ENCODE measurements around the gene DNAJC28. TPM values are rescaled to one million over a fixed set of nuclear protein-coding genes. Genes with fewer than 3 reads are reported as not detected.

Gene DNAJC28
- total and polyA plus RNA-seq, 4 donors: 0.56 to 3.0 (median 2.0) TPM

DNA sequence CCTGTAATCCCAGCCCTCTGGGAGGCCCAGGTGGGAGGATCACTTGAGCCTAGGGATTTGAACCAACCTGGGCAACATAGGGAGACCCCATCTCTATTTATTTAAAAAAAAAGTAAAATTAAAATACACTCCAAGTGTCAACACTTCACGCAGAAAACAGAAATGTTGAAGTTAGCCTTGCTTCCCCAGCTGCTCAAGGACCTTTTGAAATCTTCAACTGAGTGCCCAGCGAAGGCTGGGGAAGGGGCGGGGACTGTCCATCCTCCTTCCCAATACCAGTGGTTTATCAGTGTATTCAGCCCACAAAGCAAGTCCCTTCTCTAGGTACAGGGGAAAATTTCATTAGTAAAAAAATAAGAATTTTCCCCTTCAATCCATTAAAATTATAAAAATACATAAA lies 2.2 kb upstream of the DNAJC28 start:
- Histone ChIP-seq H3K36me3 (ENCODE audit: control insufficient read depth in 1 of 2, insufficient read depth in 2 of 2, low read length in 1 of 2) (peaks cover 0 to under 1% of the 10 kb centered on the region in 2 donors), H3K4me1 (ENCODE audit: control insufficient read depth in 1 of 2, insufficient read depth in 2 of 2, low read length in 2 of 2) (no peaks in the 10 kb centered on the region), H3K9me3 (ENCODE audit: control insufficient read depth, low read length) (no peaks in the 10 kb centered on the region), H3K27ac (ENCODE audit: low read depth in 1 of 2, low read length in 2 of 2) (no peak overlapping the region), H3K4me3 (ENCODE audit: low read length in 2 of 2) (no peak overlapping the region), H3K27me3 (ENCODE audit: control insufficient read depth in 1 of 2, insufficient read depth in 2 of 2, low read length in 1 of 2) (no peaks in the 10 kb centered on the region)
- no peak for DNase-seq
- 85 to 87% methylated on average over 3 of the region's 3 CpGs for WGBS, 2 donors
- intact Hi-C loops (cut with DNase I): no loop called here
- no peak for ATAC-seq (ENCODE audit: low FRiP score)

DNA sequence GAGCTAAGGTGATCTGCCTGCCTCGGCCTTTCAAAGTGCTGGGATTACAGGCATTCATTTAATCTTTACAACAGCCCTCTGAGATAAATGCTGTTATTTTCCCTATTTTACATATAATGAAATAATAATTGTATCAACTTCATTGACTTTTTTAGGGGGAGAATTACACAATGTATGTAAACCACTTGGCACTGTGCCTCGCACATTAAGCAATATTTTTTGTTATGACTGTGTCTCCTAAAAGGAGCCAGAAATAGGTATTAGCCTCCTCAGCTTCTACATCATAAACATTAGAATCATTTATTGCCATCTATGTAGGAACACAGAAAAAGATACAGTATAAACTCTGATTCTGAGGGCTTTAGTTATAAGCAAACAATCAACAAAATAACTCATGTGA lies 1.1 kb upstream of the DNAJC28 start:
- ATAC-seq (ENCODE audit: low FRiP score): no peak
- no peaks in the 10 kb centered on the region for H3K27me3 ChIP-seq (ENCODE audit: control insufficient read depth in 1 of 2, insufficient read depth in 2 of 2, low read length in 1 of 2)
- DNase-seq: no peak
- H3K27ac ChIP-seq (ENCODE audit: low read depth in 1 of 2, low read length in 2 of 2): no peak overlapping the region
- H3K4me1 ChIP-seq (ENCODE audit: control insufficient read depth in 1 of 2, insufficient read depth in 2 of 2, low read length in 2 of 2): no peaks in the 10 kb centered on the region
- H3K36me3 ChIP-seq (ENCODE audit: control insufficient read depth in 1 of 2, insufficient read depth in 2 of 2, low read length in 1 of 2): peaks cover 0 to 4% of the 10 kb centered on the region in 2 donors
- intact Hi-C loops (cut with DNase I): no loop called here
- no peaks in the 10 kb centered on the region for H3K9me3 ChIP-seq (ENCODE audit: control insufficient read depth, low read length)
- H3K4me3 ChIP-seq (ENCODE audit: low read length in 2 of 2): no peak overlapping the region
- 37 to 43% methylated on average over 2 of the region's 2 CpGs for WGBS, 2 donors

DNA sequence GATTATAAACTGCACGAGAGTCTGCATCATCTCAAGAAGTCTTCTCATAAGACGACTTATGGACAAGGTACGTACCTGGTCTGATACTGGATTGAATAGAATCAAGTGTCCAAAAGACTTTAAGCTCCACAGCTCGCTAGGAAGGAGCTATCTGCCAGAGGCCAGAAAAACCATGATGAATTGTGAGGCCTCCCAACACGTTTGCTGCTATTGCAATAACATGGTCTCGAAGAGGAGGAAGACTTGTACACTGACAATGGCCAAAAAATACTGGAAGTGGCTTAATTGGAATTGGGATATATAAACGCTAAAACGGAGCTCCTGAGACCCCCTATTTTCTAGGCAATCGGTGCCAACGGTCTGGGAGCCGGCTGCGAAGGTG lies 534 bp downstream of the DNAJC28 start:
- WGBS, 2 donors: 12 to 13% methylated on average over 12 of the region's 12 CpGs
- H3K27ac ChIP-seq (ENCODE audit: low read depth in 1 of 2, low read length in 2 of 2): no peak overlapping the region
- DNase-seq (no peak), ATAC-seq (ENCODE audit: low FRiP score) (no peak)
- H3K4me3 ChIP-seq (ENCODE audit: low read length in 2 of 2): peak overlapping the region; percentile 27 to 66
- H3K9me3 ChIP-seq (ENCODE audit: control insufficient read depth, low read length): no peaks in the 10 kb centered on the region
- intact Hi-C loops (cut with DNase I): no loop called here
- H3K4me1 ChIP-seq (ENCODE audit: control insufficient read depth in 1 of 2, insufficient read depth in 2 of 2, low read length in 2 of 2): no peaks in the 10 kb centered on the region
- peaks cover 0 to 4% of the 10 kb centered on the region in 2 donors for H3K36me3 ChIP-seq (ENCODE audit: control insufficient read depth in 1 of 2, insufficient read depth in 2 of 2, low read length in 1 of 2)
- no peaks in the 10 kb centered on the region for H3K27me3 ChIP-seq (ENCODE audit: control insufficient read depth in 1 of 2, insufficient read depth in 2 of 2, low read length in 1 of 2)

DNA sequence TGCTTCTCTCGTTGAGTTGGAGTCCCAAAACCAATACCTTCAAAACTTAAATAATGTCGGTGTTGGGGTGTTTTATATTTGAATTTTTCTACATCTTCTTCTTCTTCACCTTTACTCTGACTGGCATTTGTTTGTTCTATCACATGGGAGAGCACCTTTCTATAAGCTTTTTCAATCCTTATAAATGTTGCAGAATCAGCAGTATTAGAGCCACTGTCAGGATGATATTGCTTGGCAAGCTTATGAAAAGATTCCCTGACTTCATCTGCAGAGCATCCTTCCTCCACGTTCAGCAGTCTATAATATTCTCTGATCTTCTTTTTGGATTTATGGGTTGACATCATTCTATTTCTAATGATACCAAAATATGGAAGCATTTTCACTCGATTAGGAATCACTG lies 2.6 kb downstream of the DNAJC28 start:
- no peaks in the 10 kb centered on the region for H3K27me3 ChIP-seq (ENCODE audit: control insufficient read depth in 1 of 2, insufficient read depth in 2 of 2, low read length in 1 of 2)
- no peak overlapping the region for H3K4me3 ChIP-seq (ENCODE audit: low read length in 2 of 2)
- peaks cover 0 to 4% of the 10 kb centered on the region in 2 donors for H3K36me3 ChIP-seq (ENCODE audit: control insufficient read depth in 1 of 2, insufficient read depth in 2 of 2, low read length in 1 of 2)
- no peak overlapping the region for H3K27ac ChIP-seq (ENCODE audit: low read depth in 1 of 2, low read length in 2 of 2)
- intact Hi-C loops (cut with DNase I): no loop called here
- ATAC-seq (ENCODE audit: low FRiP score) (no peak), DNase-seq (no peak)
- no peaks in the 10 kb centered on the region for H3K9me3 ChIP-seq (ENCODE audit: control insufficient read depth, low read length)
- WGBS, 2 donors: 95 to 97% methylated on average over 4 of the region's 4 CpGs
- H3K4me1 ChIP-seq (ENCODE audit: control insufficient read depth in 1 of 2, insufficient read depth in 2 of 2, low read length in 2 of 2): no peaks in the 10 kb centered on the region

DNA sequence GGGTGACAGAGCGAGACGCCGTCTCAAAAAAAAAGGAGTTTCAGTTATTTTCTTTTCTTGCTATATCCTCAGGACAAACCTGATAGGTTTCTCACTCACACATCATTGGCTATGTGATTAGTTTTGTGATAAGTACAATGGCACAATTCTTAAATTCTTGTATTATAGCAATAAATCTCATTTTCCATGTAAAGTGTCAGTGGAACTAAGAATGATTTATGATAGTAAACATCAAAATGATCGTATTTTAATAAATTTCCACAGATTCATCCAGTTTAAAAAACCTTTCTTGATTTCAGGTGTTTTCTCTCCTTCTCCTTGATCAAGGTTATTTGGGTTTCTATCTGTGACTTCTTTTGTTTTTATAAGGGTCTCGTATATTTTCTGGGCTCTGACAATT lies 3.5 kb downstream of the DNAJC28 start:
- peaks cover 0 to 4% of the 10 kb centered on the region in 2 donors for H3K36me3 ChIP-seq (ENCODE audit: control insufficient read depth in 1 of 2, insufficient read depth in 2 of 2, low read length in 1 of 2)
- ATAC-seq (ENCODE audit: low FRiP score) (no peak), DNase-seq (no peak)
- no peaks in the 10 kb centered on the region for H3K9me3 ChIP-seq (ENCODE audit: control insufficient read depth, low read length)
- H3K27me3 ChIP-seq (ENCODE audit: control insufficient read depth in 1 of 2, insufficient read depth in 2 of 2, low read length in 1 of 2): no peaks in the 10 kb centered on the region
- H3K4me3 ChIP-seq (ENCODE audit: low read length in 2 of 2): no peak overlapping the region
- intact Hi-C loops (cut with DNase I): no loop called here
- H3K27ac ChIP-seq (ENCODE audit: low read depth in 1 of 2, low read length in 2 of 2): no peak overlapping the region
- H3K4me1 ChIP-seq (ENCODE audit: control insufficient read depth in 1 of 2, insufficient read depth in 2 of 2, low read length in 2 of 2): no peaks in the 10 kb centered on the region
- 89 to 95% methylated on average over 5 of the region's 5 CpGs for WGBS, 2 donors

DNA sequence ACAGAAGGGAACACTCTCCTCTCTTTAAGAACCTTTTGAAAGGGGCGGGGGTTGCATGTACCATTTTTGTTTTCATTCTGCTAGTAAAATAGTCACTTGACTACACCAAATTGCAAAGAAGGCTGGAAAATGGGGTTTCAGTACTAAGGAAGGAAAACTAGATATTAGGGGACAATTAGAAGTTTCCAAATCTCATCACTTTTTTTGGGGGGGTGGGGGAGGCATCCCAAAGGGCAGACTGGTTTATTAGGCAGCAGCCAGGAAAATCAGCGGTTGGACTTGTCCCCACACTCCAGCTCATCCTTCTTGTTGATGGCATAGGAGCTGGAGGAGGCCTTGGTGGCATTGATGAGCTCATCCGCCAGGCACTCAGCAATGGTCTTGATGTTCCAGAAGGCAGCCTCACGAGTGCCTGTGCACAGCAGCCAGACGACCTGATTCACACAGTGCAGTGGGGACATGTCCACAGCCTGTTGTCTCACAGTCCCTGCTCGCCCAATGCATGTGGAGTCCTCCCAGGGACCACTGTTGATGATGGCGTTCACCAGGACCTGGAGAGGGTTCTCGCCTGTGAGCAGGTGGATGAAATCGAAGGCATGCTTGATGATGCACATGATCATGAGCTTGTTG lies 10.1 kb downstream of the DNAJC28 start:
- Histone ChIP-seq H3K36me3 (ENCODE audit: control insufficient read depth in 1 of 2, insufficient read depth in 2 of 2, low read length in 1 of 2) (no peaks in the 10 kb centered on the region), H3K4me3 (ENCODE audit: low read length in 2 of 2) (no peak overlapping the region), H3K27ac (ENCODE audit: low read depth in 1 of 2, low read length in 2 of 2) (no peak overlapping the region), H3K9me3 (ENCODE audit: control insufficient read depth, low read length) (no peaks in the 10 kb centered on the region), H3K27me3 (ENCODE audit: control insufficient read depth in 1 of 2, insufficient read depth in 2 of 2, low read length in 1 of 2) (no peaks in the 10 kb centered on the region), H3K4me1 (ENCODE audit: control insufficient read depth in 1 of 2, insufficient read depth in 2 of 2, low read length in 2 of 2) (no peaks in the 10 kb centered on the region)
- no peak for ATAC-seq (ENCODE audit: low FRiP score)
- WGBS, 2 donors: 87 to 88% methylated on average over 9 of the region's 9 CpGs
- intact Hi-C loops (cut with DNase I): no loop called here
- no peak for DNase-seq

DNA sequence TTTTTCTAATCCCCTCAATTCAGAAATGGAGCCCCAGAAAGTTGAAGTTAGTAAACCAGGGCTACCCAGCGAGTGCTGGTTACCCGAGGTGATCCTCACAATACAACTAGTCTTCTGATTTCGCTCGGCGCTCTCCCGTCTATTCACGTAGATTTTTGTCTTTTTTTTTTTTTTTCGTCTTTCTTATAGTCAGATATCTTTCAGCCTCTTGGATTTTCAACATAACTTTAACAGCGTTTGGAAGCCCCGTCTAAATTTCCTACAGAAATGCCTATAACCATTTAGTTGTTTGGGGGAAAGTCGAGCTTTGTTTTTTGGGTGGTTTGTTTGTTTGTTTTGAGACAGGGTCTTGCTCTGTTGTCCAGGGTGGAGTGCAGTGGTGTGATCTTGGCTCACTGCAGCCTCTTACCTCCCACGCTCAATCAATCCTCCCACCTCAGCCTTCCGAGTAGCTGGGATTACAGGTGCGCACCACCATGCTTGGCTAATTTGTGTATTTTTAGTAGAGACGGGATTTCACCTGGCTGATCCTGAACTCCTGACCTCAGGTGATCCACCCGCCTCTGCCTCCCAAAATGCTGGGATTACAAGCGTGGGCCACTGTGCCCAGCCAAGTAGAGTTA lies 10.9 kb downstream of the DNAJC28 start:
- H3K4me3 ChIP-seq (ENCODE audit: low read length in 2 of 2): peak overlapping the region; percentile 58 to 65
- intact Hi-C loops (cut with DNase I): no loop called here
- no peaks in the 10 kb centered on the region for H3K36me3 ChIP-seq (ENCODE audit: control insufficient read depth in 1 of 2, insufficient read depth in 2 of 2, low read length in 1 of 2)
- no peak for DNase-seq
- WGBS, 2 donors: 30% methylated on average over 17 of the region's 17 CpGs
- no peak for ATAC-seq (ENCODE audit: low FRiP score)
- no peaks in the 10 kb centered on the region for H3K9me3 ChIP-seq (ENCODE audit: control insufficient read depth, low read length)
- no peaks in the 10 kb centered on the region for H3K4me1 ChIP-seq (ENCODE audit: control insufficient read depth in 1 of 2, insufficient read depth in 2 of 2, low read length in 2 of 2)
- peak overlapping the region; percentile 31 to 76 for H3K27ac ChIP-seq (ENCODE audit: low read depth in 1 of 2, low read length in 2 of 2)
- H3K27me3 ChIP-seq (ENCODE audit: control insufficient read depth in 1 of 2, insufficient read depth in 2 of 2, low read length in 1 of 2): no peaks in the 10 kb centered on the region

DNA sequence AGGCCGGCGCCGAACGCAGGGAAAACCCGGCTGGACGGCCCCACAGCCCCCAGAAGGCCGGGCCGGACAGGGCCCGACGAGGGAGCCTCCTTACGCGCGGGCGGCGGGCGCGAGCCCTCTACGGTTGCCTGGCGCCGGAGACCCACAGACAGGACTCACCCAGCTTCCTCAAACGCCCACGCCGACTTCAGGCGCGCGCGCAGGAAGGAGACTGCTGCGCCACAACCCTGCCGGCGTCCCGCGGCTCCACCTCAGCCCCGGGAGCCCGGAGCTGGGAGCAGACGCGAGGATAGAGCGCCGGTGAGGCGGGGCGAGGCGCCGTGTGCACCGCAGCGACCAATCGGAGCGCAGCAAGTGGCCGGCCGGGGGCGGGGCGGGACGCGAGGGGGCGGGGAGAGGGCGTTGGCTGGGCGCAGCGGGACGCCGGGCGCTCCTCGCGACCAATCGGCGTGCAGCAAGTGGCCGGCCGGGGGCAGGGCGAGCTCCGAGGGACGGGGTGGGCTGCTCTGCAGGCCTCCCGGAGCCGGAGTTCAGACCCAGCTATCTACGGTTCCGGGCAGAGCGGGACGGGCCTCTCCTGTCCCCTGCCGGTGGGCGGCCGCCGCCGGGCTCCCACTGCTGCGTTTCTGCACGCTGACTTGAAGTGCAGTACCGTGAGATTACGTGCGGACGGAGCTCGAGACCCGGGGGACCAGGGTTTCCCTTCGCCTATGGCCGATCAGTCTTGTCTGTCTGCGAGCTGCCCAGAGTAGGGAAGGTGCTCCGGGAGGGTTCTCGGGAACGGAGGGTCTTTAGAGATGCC lies 11.6 kb downstream of the DNAJC28 start, which contains the start of gene TMEM50B:
Gene TMEM50B (minus strand): TSS at position 296 of the 802 bp plus-strand sequence. CDS start 11,089 bp downstream, outside the sequence.
- Histone ChIP-seq H3K27me3 (ENCODE audit: control insufficient read depth in 1 of 2, insufficient read depth in 2 of 2, low read length in 1 of 2) (no peaks in the 10 kb centered on the region), H3K36me3 (ENCODE audit: control insufficient read depth in 1 of 2, insufficient read depth in 2 of 2, low read length in 1 of 2) (no peaks in the 10 kb centered on the region), H3K4me1 (ENCODE audit: control insufficient read depth in 1 of 2, insufficient read depth in 2 of 2, low read length in 2 of 2) (no peaks in the 10 kb centered on the region), H3K4me3 (ENCODE audit: low read length in 2 of 2) (peak within 1 kb of the TSS; percentile 87 to 91), H3K27ac (ENCODE audit: low read depth in 1 of 2, low read length in 2 of 2) (peak within 1 kb of the TSS; percentile 91 to 95), H3K9me3 (ENCODE audit: control insufficient read depth, low read length) (no peaks in the 10 kb centered on the region)
- peak; percentile 97 to 99 for DNase-seq
- WGBS, 2 donors: 0% methylated on average over 75 to 93 of the region's 93 CpGs
- intact Hi-C loops (cut with DNase I): no loop called here
- ATAC-seq (ENCODE audit: low FRiP score): peak; percentile 99

All from aorta (tissue), 5 donors.